GM11168 (cell line): ENCODE results near the gene LGALSL.

Source experiments
- in situ Hi-C: fragments of 300-500 bp; cut with MboI; formaldehyde crosslinking; loops from one replicate; pipeline ENCODE4 v1.12.0; 2022; ENCODE audit warnings: low sequenced_read_pairs; ENCODE audit not compliant: unreplicated experiment

LGALSL gene

GRCh38 chr2:64469261-64469660 is 15.3 kb downstream of the LGALSL start:
- in situ Hi-C loops = no loop called here

- in situ Hi-C loops = no loop called here
Observed at GRCh38 chr2:64470071-64470470, 16.1 kb downstream of the LGALSL start.

- in situ Hi-C loops = no loop called here
Observed at GRCh38 chr2:64470766-64471295, 16.9 kb downstream of the LGALSL start.

- in situ Hi-C loops = no loop called here
Observed at GRCh38 chr2:64471600-64471999, 17.6 kb downstream of the LGALSL start.

- in situ Hi-C loops = no loop called here
Observed at GRCh38 chr2:64472881-64473280, 18.9 kb downstream of the LGALSL start.

- in situ Hi-C loops = no loop called here
Observed at GRCh38 chr2:64474121-64474571, 20.2 kb downstream of the LGALSL start.

GRCh38 chr2:64474636-64475035 is 20.7 kb downstream of the LGALSL start:
- in situ Hi-C loops = no loop called here

GRCh38 chr2:64477037-64477436 is 23.1 kb downstream of the LGALSL start:
- in situ Hi-C loops = no loop called here

GRCh38 chr2:64477979-64478378 is 24.0 kb downstream of the LGALSL start:
- in situ Hi-C loops = no loop called here

GRCh38 chr2:64478502-64479230 is 24.7 kb downstream of the LGALSL start:
- in situ Hi-C loops = no loop called here

- in situ Hi-C loops = loop anchor here (5.0 to 10.0 kb wide), 2 partner anchors 135 to 427 kb away; no protein-coding TSS in a partner anchor
Observed at GRCh38 chr2:64479259-64480117, 25.5 kb downstream of the LGALSL start.

GRCh38 chr2:64481665-64482064 is 27.7 kb downstream of the LGALSL start:
- in situ Hi-C loops = loop anchor here (5.0 to 10.0 kb wide), 2 partner anchors 137 to 429 kb away; no protein-coding TSS in a partner anchor

GRCh38 chr2:64482243-64482642 is 28.3 kb downstream of the LGALSL start:
- in situ Hi-C loops = loop anchor here (5.0 to 10.0 kb wide), 2 partner anchors 137 to 430 kb away; no protein-coding TSS in a partner anchor

GRCh38 chr2:64482765-64483504 is 29.0 kb downstream of the LGALSL start:
- in situ Hi-C loops = loop anchor here (5.0 to 10.0 kb wide), 2 partner anchors 138 to 431 kb away; no protein-coding TSS in a partner anchor

- in situ Hi-C loops = loop anchor here (10.0 kb wide), 1 partner anchor 141 kb away; no protein-coding TSS in a partner anchor
Observed at GRCh38 chr2:64485331-64485730, 31.4 kb downstream of the LGALSL start.

GRCh38 chr2:64485961-64486360 is 32.0 kb downstream of the LGALSL start:
- in situ Hi-C loops = loop anchor here (10.0 kb wide), 1 partner anchor 141 kb away; no protein-coding TSS in a partner anchor

GRCh38 chr2:64487256-64488049 is 33.5 kb downstream of the LGALSL start:
- in situ Hi-C loops = loop anchor here (10.0 kb wide), 1 partner anchor 143 kb away; no protein-coding TSS in a partner anchor

GRCh38 chr2:64488050-64488974 is 34.4 kb downstream of the LGALSL start:
- in situ Hi-C loops = loop anchor here (10.0 kb wide), 1 partner anchor 144 kb away; no protein-coding TSS in a partner anchor
